PFSK-1 (cell line): Measurements from ENCODE around the gene ZNF775.

ENCODE experiments used
- FOXP2 ChIP-seq: optimal IDR thresholded peaks from 2 replicates; pipeline ENCODE3; 2011; ENCODE audit warnings: borderline replicate concordance, control low read depth, inconsistent platforms; ENCODE audit not compliant: insufficient read depth; ENCODE audit errors: extremely low read length, extremely low read depth
- POLR2AphosphoS5 ChIP-seq: IDR thresholded peaks from 2 replicates; pipeline ENCODE4 v1.6.1; 2012; ENCODE audit warnings: low read depth, mild to moderate bottlenecking, control low read depth, low read length, moderate library complexity
- SIN3A ChIP-seq: IDR thresholded peaks from 2 replicates; pipeline ENCODE4 v1.6.1; 2012; ENCODE audit warnings: mild to moderate bottlenecking, low read length, moderate library complexity, borderline replicate concordance; ENCODE audit not compliant: insufficient read depth
- TAF1 ChIP-seq: IDR thresholded peaks from 2 replicates; pipeline ENCODE4 v1.6.1; 2012; ENCODE audit warnings: low read length, control low read depth, borderline replicate concordance; ENCODE audit not compliant: insufficient read depth
- TF ChIP-seq, protein P1 (sequence below), 2 experiments: IDR thresholded peaks; 2 replicates each; pipeline versions ENCODE4 v1.6.1 to v1.8.0; 2011 to 2012; ENCODE audit warnings: low read depth in 2 of 2, low read length in 2 of 2, control low read depth in 1 of 2, inconsistent platforms in 1 of 2, mild to moderate bottlenecking in 1 of 2, moderate library complexity in 1 of 2; ENCODE audit not compliant: insufficient read depth in 1 of 2

GRCh38 chr7:150338166-150338829 is 40.8 kb upstream of the ZNF775 start:
- TF ChIP-seq POLR2AphosphoS5 (no peak), TAF1 (no peak), SIN3A (no peak), FOXP2 (no peak)
- TF ChIP-seq, protein P1, sequence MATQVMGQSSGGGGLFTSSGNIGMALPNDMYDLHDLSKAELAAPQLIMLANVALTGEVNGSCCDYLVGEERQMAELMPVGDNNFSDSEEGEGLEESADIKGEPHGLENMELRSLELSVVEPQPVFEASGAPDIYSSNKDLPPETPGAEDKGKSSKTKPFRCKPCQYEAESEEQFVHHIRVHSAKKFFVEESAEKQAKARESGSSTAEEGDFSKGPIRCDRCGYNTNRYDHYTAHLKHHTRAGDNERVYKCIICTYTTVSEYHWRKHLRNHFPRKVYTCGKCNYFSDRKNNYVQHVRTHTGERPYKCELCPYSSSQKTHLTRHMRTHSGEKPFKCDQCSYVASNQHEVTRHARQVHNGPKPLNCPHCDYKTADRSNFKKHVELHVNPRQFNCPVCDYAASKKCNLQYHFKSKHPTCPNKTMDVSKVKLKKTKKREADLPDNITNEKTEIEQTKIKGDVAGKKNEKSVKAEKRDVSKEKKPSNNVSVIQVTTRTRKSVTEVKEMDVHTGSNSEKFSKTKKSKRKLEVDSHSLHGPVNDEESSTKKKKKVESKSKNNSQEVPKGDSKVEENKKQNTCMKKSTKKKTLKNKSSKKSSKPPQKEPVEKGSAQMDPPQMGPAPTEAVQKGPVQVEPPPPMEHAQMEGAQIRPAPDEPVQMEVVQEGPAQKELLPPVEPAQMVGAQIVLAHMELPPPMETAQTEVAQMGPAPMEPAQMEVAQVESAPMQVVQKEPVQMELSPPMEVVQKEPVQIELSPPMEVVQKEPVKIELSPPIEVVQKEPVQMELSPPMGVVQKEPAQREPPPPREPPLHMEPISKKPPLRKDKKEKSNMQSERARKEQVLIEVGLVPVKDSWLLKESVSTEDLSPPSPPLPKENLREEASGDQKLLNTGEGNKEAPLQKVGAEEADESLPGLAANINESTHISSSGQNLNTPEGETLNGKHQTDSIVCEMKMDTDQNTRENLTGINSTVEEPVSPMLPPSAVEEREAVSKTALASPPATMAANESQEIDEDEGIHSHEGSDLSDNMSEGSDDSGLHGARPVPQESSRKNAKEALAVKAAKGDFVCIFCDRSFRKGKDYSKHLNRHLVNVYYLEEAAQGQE (IDR thresholded peaks at IDR 0.05; ENCODE audit: insufficient read depth in 1 of 2, low read depth in 2 of 2, low read length in 2 of 2), result no peak
